Stomach smooth muscle (tissue), 2 donors: ENCODE data around the gene FBXL19.

ENCODE experiments used
- H3K27ac ChIP-seq: one replicate; pipeline ENCODE4 v1.7.0; 2013; ENCODE audit warnings: mild to moderate bottlenecking, low read length, inconsistent platforms
- H3K27me3 ChIP-seq, 2 donors: one replicate each; pipeline ENCODE4 v1.7.0; 2013; ENCODE audit warnings: low read length in 2 of 2; ENCODE audit not compliant: insufficient read depth in 2 of 2, control insufficient read depth in 1 of 2
- H3K36me3 ChIP-seq, 2 donors: one replicate each; pipeline ENCODE4 v1.7.0; 2013; ENCODE audit warnings: low read length in 2 of 2; ENCODE audit not compliant: control insufficient read depth in 2 of 2, insufficient read depth in 2 of 2
- H3K4me1 ChIP-seq: one replicate; pipeline ENCODE4 v1.7.0; 2013; ENCODE audit warnings: low read length; ENCODE audit not compliant: control insufficient read depth, insufficient read depth
- H3K4me3 ChIP-seq, 2 donors: one replicate each; pipeline ENCODE4 v1.7.0; 2013; ENCODE audit warnings: low read length in 2 of 2
- H3K9ac ChIP-seq, 2 donors: one replicate each; pipeline ENCODE4 v1.7.0; 2013; ENCODE audit warnings: low read length in 2 of 2, mild to moderate bottlenecking in 1 of 2
- H3K9me3 ChIP-seq, 2 donors: one replicate each; pipeline ENCODE4 v1.7.0; 2013; ENCODE audit warnings: low read length in 2 of 2; ENCODE audit not compliant: control insufficient read depth in 2 of 2
- donor health status: healthy.
- donor health status: Pancreatic carcinoma.

Gene FBXL19

GRCh38 chr16:30924076-30924912 lies 922 bp downstream of the FBXL19 start:
- H3K9me3 ChIP-seq, result no peaks in the 10 kb centered on the region
- peak overlapping the region; percentile 41 for H3K27ac ChIP-seq
- H3K4me3 ChIP-seq, result peak overlapping the region in 1 of 2 donors; percentile 69
- H3K27me3 ChIP-seq, result no peaks in the 10 kb centered on the region
- H3K36me3 ChIP-seq, result peaks cover 4% of the 10 kb centered on the region in 2 donors
- H3K4me1 ChIP-seq, result peaks cover 23% of the 10 kb centered on the region
- H3K9ac ChIP-seq, result peak overlapping the region; percentile 21 to 49

- peak overlapping the region; percentile 41 for H3K27ac ChIP-seq
- peaks cover 23% of the 10 kb centered on the region for H3K4me1 ChIP-seq
- H3K9me3 ChIP-seq, result no peaks in the 10 kb centered on the region
- peaks cover 4% of the 10 kb centered on the region in 2 donors for H3K36me3 ChIP-seq
- peak overlapping the region; percentile 21 to 49 for H3K9ac ChIP-seq
- H3K4me3 ChIP-seq, result peak overlapping the region in 1 of 2 donors; percentile 69
- no peaks in the 10 kb centered on the region for H3K27me3 ChIP-seq
Measured at GRCh38 chr16:30924913-30925631, 1.7 kb downstream of the FBXL19 start.

GRCh38 chr16:30925632-30925987 lies 2.2 kb downstream of the FBXL19 start:
- no peaks in the 10 kb centered on the region for H3K9me3 ChIP-seq
- H3K4me3 ChIP-seq, result no peak overlapping the region
- H3K36me3 ChIP-seq, result peaks cover 5 to 7% of the 10 kb centered on the region in 2 donors
- H3K27me3 ChIP-seq, result no peaks in the 10 kb centered on the region
- H3K27ac ChIP-seq, result peak overlapping the region; percentile 41
- no peak overlapping the region for H3K9ac ChIP-seq
- H3K4me1 ChIP-seq, result peaks cover 23% of the 10 kb centered on the region

DNA sequence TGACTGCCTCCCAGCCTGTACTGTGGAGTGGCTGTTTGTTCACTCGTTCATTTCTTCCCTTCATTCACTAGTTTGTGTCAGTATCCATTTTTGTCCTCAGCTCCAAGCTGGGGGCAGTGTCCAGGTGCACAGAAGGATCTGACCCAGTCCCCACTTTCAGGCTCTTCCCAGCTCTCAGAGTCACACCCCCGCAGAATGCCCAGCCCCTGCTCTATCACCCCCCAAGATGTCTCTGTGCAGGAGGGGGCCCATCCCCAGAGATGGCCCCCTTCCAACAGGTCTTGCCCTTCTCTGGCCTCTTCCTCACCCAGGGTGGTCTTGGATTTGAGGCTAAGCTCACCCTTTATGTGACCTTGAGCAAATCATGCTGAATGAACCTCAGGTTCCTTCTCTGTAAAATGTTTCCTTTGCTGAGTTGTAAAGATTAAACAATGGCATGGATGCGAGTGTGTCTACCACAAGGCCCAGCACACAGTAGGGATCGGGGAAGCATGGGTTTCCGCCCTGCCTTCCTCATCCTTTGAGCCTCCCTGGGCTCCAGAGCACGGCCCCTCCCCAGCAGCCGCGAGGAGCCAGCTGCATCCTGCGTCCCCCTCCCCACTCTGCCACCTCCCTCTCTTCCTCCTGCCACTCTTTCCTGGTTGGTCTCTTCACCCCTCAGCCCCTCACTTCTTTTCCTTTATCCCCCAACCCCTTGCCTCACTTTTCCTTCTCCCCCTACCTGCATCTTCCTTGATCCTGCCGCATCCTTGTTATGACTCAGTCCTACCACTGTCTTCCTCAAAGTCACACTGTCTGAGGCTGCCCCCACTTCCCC lies 2.8 kb downstream of the FBXL19 start:
- Histone ChIP-seq H3K36me3 (peaks cover 8 to 11% of the 10 kb centered on the region in 2 donors), H3K9me3 (no peaks in the 10 kb centered on the region), H3K4me3 (no peak overlapping the region), H3K9ac (no peak overlapping the region), H3K27ac (no peak overlapping the region), H3K4me1 (peaks cover 22% of the 10 kb centered on the region), H3K27me3 (no peaks in the 10 kb centered on the region)

DNA sequence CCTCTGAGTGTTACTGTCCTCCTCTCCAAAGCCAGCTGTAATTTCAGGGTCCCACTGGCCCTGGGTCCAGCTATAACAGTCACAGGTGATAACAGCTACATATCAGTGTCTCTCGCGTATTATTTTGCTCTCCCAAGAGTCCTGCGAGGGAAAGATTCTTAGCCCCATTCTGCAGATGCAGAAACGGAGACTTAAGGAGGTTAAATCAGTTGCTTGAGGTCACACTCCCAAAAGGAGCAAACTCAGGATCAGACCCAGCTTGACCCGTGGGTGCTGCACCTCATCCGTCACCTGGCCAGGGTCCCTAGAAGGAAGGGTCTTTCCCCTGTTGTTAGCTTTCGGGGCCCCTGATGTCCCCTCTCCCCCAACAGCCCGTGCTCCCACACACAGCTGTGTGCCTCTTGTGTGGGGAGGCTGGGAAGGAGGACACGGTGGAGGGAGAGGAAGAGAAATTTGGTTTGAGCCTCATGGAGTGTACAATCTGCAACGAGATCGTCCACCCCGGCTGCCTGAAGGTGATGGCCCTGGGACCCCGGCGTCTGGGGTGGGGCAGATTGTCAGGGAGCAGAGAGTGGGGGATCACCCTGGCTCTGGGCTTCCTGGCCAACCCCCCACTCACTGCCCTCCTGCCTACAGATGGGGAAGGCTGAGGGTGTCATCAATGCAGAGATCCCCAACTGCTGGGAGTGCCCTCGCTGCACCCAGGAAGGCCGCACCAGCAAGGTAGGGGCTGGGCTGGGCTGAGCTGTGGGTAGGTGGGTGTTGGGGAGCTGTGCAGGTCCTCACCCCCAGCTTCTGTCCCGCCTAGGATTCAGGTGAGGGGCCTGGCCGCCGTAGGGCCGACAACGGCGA lies 3.8 kb downstream of the FBXL19 start:
- H3K4me1 ChIP-seq, result peaks cover 13% of the 10 kb centered on the region
- peaks cover 8 to 14% of the 10 kb centered on the region in 2 donors for H3K36me3 ChIP-seq
- no peaks in the 10 kb centered on the region for H3K27me3 ChIP-seq
- no peak overlapping the region for H3K27ac ChIP-seq
- no peak overlapping the region for H3K9ac ChIP-seq
- H3K9me3 ChIP-seq, result no peaks in the 10 kb centered on the region
- no peak overlapping the region for H3K4me3 ChIP-seq

DNA sequence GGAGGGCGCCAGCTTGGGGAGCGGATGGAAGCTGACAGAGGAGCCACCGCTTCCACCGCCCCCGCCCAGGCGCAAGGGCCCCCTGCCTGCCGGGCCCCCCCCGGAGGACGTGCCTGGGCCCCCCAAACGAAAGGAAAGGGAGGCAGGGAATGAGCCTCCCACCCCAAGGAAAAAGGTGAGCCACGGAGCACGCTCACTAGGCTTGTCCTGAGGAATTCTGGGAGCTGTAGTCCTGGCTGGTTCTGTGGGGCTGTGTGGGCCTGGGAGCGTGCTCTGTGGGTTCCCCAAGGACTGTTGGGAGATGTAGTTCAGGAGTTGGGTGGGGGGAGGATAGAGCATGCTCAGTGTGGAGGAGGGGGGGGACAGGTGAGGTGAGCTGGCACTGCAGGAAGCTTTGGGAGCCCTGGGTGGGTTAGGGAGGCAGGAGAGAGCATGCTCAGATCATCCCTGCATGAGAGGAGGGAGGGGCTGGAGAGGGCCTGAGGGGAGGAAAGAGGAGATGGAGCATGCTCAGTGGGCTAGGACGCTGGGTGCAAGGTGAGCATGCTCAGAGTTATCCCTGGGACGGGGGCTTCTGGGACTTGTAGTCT lies 4.5 kb downstream of the FBXL19 start:
- Histone ChIP-seq H3K4me3 (no peak overlapping the region), H3K4me1 (peaks cover 12% of the 10 kb centered on the region), H3K36me3 (peaks cover 13 to 14% of the 10 kb centered on the region in 2 donors), H3K9ac (no peak overlapping the region), H3K27me3 (no peaks in the 10 kb centered on the region), H3K9me3 (no peaks in the 10 kb centered on the region), H3K27ac (no peak overlapping the region)

GRCh38 chr16:30928390-30928789 lies 5.0 kb downstream of the FBXL19 start:
- peaks cover 13 to 14% of the 10 kb centered on the region in 2 donors for H3K36me3 ChIP-seq
- H3K27ac ChIP-seq, result no peak overlapping the region
- H3K9ac ChIP-seq, result no peak overlapping the region
- peaks cover 12% of the 10 kb centered on the region for H3K4me1 ChIP-seq
- no peaks in the 10 kb centered on the region for H3K9me3 ChIP-seq
- H3K27me3 ChIP-seq, result no peaks in the 10 kb centered on the region
- no peak overlapping the region for H3K4me3 ChIP-seq

GRCh38 chr16:30929167-30929566 lies 5.8 kb downstream of the FBXL19 start:
- Histone ChIP-seq H3K4me3 (no peak overlapping the region), H3K36me3 (peaks cover 13 to 14% of the 10 kb centered on the region in 2 donors), H3K27ac (no peak overlapping the region), H3K4me1 (peaks cover 11% of the 10 kb centered on the region), H3K27me3 (no peaks in the 10 kb centered on the region), H3K9me3 (no peaks in the 10 kb centered on the region), H3K9ac (no peak overlapping the region)

GRCh38 chr16:30930160-30930571 lies 6.8 kb downstream of the FBXL19 start:
- H3K27me3 ChIP-seq, result no peaks in the 10 kb centered on the region
- H3K4me1 ChIP-seq, result peaks cover 3% of the 10 kb centered on the region
- H3K4me3 ChIP-seq, result no peak overlapping the region
- no peak overlapping the region for H3K27ac ChIP-seq
- no peaks in the 10 kb centered on the region for H3K9me3 ChIP-seq
- H3K9ac ChIP-seq, result no peak overlapping the region
- H3K36me3 ChIP-seq, result peaks cover 13 to 15% of the 10 kb centered on the region in 2 donors
